Esophagus muscularis mucosa (tissue), 4 donors: ENCODE measurements around the gene ZNF468. TPM values are rescaled to one million over a fixed set of nuclear protein-coding genes. Genes with fewer than 3 reads are reported as not detected.
"Not testable (repeated sequence)": the region's sequence is repeated elsewhere in the genome, so short reads cannot be mapped to it uniquely, and the experiment has no call there.

Experiments
- DNase-seq: peaks from one replicate; pipeline ENCODE4 v3.0.0-alpha.2; 2017; ENCODE audit errors: extremely low spot score
- H3K27ac ChIP-seq, 4 donors: fragments of 200-600 bp; sonication (generic); replicated peaks in 1 of 4; 1 replicate in 3 of 4; 2 replicates in 1 of 4; pipeline ENCODE4 v1.5.1; 2016 to 2019; ENCODE audit warnings: mild to moderate bottlenecking in 1 of 4
- H3K27me3 ChIP-seq, 4 donors: fragments of 200-600 bp; sonication (generic); one replicate each; pipeline versions ENCODE4 v1.5.1 to v1.6.0; 2016 to 2019
- H3K36me3 ChIP-seq, 4 donors: fragments of 200-600 bp; sonication (generic); one replicate each; pipeline ENCODE4 v1.5.1; 2016 to 2019
- H3K4me1 ChIP-seq, 4 donors: fragments of 200-600 bp; sonication (generic); one replicate each; pipeline ENCODE4 v1.5.1; 2016 to 2019
- H3K4me3 ChIP-seq, 4 donors: fragments of 200-600 bp; sonication (generic); 1 replicate in 2 of 4; 2 replicates in 2 of 4; pipeline ENCODE4 v1.5.1; 2016 to 2019; ENCODE audit warnings: mild to moderate bottlenecking in 4 of 4, moderate library complexity in 1 of 4
- H3K9me3 ChIP-seq, 4 donors: fragments of 200-600 bp; sonication (generic); 1 replicate in 3 of 4; 2 replicates in 1 of 4; pipeline ENCODE4 v1.5.1; 2016 to 2019
- EP300 ChIP-seq: sonication (generic); formaldehyde crosslinking; IDR thresholded peaks from one replicate; pipeline ENCODE4 v1.6.1; 2017; ENCODE audit warnings: antibody characterized with exemption
- POLR2A ChIP-seq: fragments of 450-650 bp; IDR thresholded peaks from one replicate; pipeline ENCODE4 v1.6.1; 2017; ENCODE audit warnings: antibody characterized with exemption, moderate library complexity, mild to moderate bottlenecking, low read depth
- POLR2AphosphoS5 ChIP-seq, 2 donors: sonication (generic); formaldehyde crosslinking; IDR thresholded peaks; one replicate each; pipeline ENCODE4 v1.6.1; 2017; ENCODE audit warnings: antibody characterized with exemption in 2 of 2
- WGBS: methylation state at CpG from one replicate; pipeline ENCODE4 v1.1.5; 2018; 5-methylcytosine and 5-hydroxymethylcytosine counted together
- intact Hi-C: fragments of 100-400 bp; cut with DNase I; formaldehyde crosslinking; loops from one replicate; pipeline ENCODE4 v1.15.1; 2023
- total RNA-seq, 4 donors: library from RNA; depleted of rRNA; stranded (reverse); fragments of >200 nt; gene quantifications; one replicate each; pipeline versions ENCODE4 v1.1.0 to v1.2.1, GENCODE V29; 2016
- TF ChIP-seq, protein P1 (sequence below), 3 experiments: fragments of 200-600 bp in 2 of 3; fragments of 450-650 bp in 1 of 3; sonication (generic) in 2 of 3; IDR thresholded peaks; one replicate each; pipeline ENCODE4 v1.5.1; 2017 to 2019; ENCODE audit warnings: antibody characterized with exemption in 3 of 3, mild to moderate bottlenecking in 2 of 3, moderate library complexity in 1 of 3

ZNF468 gene
- 10 to 100 TPM in 2 of 4 donors, 1 to 10 TPM in 2; 7.5 to 13.3 (median 11.0) TPM for total RNA-seq

DNA sequence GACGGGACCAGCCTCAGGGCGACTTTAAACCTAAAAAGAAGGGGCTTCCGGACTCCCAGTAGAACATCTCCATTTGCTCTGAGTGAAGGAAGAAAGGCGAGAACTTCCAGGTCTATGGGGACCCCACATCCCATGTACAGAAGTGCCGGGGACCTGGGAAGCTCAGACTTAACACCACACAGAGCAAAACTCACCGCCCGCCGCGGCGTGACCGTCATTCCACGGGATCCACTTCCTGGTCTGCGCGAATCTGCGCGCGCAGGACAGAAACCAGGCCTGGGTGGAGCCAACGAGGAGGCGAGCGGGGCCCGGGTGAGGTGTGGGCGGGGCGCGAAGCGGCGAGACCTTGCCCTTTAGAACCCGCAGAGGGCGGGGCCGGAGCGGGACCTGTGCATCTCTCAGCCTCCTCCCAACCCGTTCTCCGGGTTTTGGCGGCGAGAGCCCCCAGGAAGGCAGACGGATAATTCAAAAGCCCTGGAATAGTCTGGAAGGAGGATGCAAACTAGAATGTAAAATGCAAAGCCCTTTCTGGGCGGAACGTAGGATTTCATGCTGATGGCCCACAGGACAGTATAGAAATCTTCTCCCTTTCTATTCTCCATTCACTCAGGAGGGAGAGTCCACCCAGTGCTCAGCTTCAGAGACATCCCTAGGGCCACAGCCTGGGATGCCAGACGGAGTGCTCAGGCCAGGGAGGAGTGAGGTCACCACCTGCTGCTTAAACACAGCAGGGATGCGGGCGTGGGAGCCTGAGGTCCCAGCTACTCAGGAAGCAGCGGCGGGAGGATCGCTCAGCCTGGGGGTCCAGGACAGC lies at the start of gene ZNF468:
Gene ZNF468, minus strand, starts transcription at position 242 of the 814 bp plus-strand sequence. CDS start 3,347 bp downstream, outside the sequence.
- H3K27me3 ChIP-seq, H3K9me3 ChIP-seq: not testable (repeated sequence)
- 4% methylated on average over 37 of the region's 43 CpGs for WGBS
- peaks cover 14 to 18% (median 15%) of the 10 kb centered on the region in 4 donors for H3K36me3 ChIP-seq
- H3K4me3 ChIP-seq: peak within 1 kb of the TSS; percentile 67 to 75 (median 70)
- TF ChIP-seq POLR2AphosphoS5 (IDR thresholded peaks at IDR 0.05) (peak; percentile 65 to 89), POLR2A (peak; percentile 29)
- peak within 1 kb of the TSS; percentile 67 to 82 (median 77) for H3K27ac ChIP-seq
- H3K4me1 ChIP-seq: peaks cover 0 to 15% (median 14%) of the 10 kb centered on the region in 4 donors
- intact Hi-C loops: loop anchor here (5.0 kb wide), 1 partner anchor 35 kb away; the partner anchor contains the start of gene ZNF28
- peak; percentile 94 for DNase-seq

DNA sequence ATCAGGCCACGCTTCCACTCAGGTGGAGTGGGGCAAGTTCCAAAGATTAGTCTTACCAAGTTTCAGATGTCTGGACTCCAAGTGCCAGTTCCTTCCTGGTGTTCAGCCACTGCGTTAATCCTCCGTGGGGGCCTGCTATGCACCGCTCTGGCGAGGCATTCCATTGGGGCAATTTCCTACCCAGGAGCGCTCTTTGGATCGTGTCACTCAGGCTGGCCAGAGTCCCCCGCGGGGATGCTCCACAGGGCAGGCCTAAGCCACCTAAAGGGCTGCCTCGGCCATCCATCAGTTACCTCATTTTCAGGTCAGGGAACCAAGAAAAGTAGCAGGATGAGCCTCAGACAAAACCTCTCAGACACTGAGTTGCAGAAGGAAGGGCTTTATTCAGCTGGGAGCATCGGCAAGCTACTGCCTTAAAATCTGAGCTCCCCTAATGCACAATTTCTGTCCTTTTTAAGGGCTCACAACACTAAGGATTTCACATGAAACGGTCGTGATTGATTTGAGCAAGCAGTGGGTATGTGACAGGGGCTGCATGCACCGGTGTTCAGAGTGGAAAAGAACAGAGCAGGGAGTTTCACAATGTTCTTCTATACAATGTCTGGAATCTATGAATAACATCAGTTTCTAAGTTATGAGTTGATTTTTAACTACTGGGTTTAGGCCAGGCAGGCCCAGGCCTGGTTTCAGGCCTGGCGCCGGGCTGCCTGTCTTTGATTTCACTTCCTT lies 46.8 kb upstream of the ZNF468 start:
- H3K27ac ChIP-seq, H3K9me3 ChIP-seq, H3K4me1 ChIP-seq, H3K27me3 ChIP-seq, intact Hi-C loops, DNase-seq, H3K4me3 ChIP-seq: not testable (repeated sequence)
- 93% methylated on average over 14 of the region's 16 CpGs for WGBS
- H3K36me3 ChIP-seq: peaks cover 12 to 24% (median 18%) of the 10 kb centered on the region in 4 donors

DNA sequence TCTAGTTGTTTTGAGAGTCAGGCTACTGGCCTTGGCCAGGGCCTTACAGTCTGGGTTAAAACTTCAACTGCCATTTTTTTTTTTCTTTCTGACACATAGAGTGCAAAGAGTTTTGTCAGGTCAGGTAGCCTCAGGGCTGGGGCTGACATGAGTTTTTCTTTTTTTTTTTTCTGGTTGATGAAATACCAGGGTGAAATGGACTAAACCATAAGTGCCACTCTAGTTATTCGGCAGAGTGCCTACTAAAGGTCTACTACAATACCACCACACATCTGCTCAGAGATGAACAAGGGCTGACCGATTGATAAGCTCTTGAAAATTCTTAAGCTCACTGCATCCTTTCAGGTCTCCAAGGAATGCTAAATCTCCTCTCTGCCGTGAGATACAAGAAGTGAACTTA lies 44.4 kb upstream of the ZNF468 start:
- Histone ChIP-seq H3K9me3 (peaks cover 0 to 3% (median 0%) of the 10 kb centered on the region in 4 donors), H3K27ac (no peak overlapping the region), H3K4me1 (peaks cover 4 to 10% (median 9%) of the 10 kb centered on the region in 4 donors), H3K36me3 (peaks cover 4 to 12% (median 7%) of the 10 kb centered on the region in 4 donors), H3K27me3 (no peaks in the 10 kb centered on the region), H3K4me3 (no peak overlapping the region)
- 84% methylated on average over 3 of the region's 3 CpGs for WGBS
- intact Hi-C loops: no loop called here
- TF ChIP-seq EP300 (no peak), POLR2A (no peak), POLR2AphosphoS5 (IDR thresholded peaks at IDR 0.05) (no peak)
- TF ChIP-seq, protein P1, sequence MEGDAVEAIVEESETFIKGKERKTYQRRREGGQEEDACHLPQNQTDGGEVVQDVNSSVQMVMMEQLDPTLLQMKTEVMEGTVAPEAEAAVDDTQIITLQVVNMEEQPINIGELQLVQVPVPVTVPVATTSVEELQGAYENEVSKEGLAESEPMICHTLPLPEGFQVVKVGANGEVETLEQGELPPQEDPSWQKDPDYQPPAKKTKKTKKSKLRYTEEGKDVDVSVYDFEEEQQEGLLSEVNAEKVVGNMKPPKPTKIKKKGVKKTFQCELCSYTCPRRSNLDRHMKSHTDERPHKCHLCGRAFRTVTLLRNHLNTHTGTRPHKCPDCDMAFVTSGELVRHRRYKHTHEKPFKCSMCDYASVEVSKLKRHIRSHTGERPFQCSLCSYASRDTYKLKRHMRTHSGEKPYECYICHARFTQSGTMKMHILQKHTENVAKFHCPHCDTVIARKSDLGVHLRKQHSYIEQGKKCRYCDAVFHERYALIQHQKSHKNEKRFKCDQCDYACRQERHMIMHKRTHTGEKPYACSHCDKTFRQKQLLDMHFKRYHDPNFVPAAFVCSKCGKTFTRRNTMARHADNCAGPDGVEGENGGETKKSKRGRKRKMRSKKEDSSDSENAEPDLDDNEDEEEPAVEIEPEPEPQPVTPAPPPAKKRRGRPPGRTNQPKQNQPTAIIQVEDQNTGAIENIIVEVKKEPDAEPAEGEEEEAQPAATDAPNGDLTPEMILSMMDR (IDR thresholded peaks at IDR 0.05): no peak
- no peak for DNase-seq

DNA sequence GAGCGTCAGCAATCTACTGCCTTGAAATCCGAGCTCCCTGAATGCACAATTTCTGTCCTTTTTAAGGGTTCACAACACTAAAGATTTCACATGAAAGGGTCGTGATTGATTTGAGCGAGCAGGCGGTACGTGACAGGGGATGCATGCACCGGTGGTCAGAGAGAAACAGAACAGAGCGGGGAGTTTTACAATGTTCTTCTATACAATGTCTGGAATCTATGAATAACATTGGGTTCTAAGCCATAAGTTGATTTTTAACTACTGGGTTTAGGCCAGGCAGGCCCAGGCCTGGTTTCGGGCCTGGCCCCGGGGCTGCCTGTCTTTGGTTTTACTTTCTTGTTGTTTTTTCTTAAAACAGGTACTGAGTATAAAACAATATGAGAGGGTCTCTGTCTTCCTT lies 41.2 kb upstream of the ZNF468 start:
- WGBS: 96% methylated on average over 10 of the region's 10 CpGs
- Histone ChIP-seq H3K4me1 (peaks cover 12 to 21% (median 18%) of the 10 kb centered on the region in 4 donors), H3K36me3 (peaks cover 0 to 14% (median 8%) of the 10 kb centered on the region in 4 donors), H3K27ac (peak overlapping the region in 2 of 4 donors; percentile 91 to 92)
- H3K9me3 ChIP-seq, H3K4me3 ChIP-seq, H3K27me3 ChIP-seq, DNase-seq: not testable (repeated sequence)
- intact Hi-C loops: loop anchor here (10.0 kb wide), 1 partner anchor 46 kb away; no protein-coding TSS in a partner anchor

DNA sequence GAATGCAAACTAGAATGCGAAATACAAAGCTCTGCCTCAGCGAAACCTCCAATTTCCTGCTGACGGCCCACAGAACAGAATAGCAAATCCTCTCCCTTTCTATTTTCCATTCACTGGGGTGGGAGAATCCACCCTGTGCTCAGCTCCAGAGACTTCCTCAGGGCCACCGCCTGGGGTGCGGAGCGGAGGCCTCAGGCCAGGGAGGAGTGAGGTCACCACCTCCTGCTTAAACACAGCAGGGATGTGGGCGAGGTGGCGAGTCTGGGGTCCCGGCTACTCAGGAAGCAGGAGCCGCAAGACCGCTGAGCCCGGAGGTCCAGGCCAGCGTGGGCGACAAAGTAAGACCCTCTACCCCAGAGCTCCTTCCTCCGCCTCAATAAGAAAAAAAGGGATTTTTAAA lies 40.7 kb upstream of the ZNF468 start:
- H3K9me3 ChIP-seq: no peaks in the 10 kb centered on the region
- TF ChIP-seq EP300 (no peak), POLR2A (no peak), POLR2AphosphoS5 (IDR thresholded peaks at IDR 0.05) (no peak)
- TF ChIP-seq, protein P1 (IDR thresholded peaks at IDR 0.05): no peak
- DNase-seq: no peak
- peak overlapping the region; percentile 82 to 92 (median 92) for H3K27ac ChIP-seq
- H3K4me3 ChIP-seq: peak overlapping the region; percentile 67 to 88 (median 78)
- peaks cover 12 to 21% (median 18%) of the 10 kb centered on the region in 4 donors for H3K4me1 ChIP-seq
- intact Hi-C loops: loop anchor here (10.0 kb wide), 1 partner anchor 47 kb away; no protein-coding TSS in a partner anchor
- WGBS: 68% methylated on average over 15 of the region's 15 CpGs
- no peaks in the 10 kb centered on the region for H3K27me3 ChIP-seq
- peaks cover 0 to 19% (median 12%) of the 10 kb centered on the region in 4 donors for H3K36me3 ChIP-seq
